Prostate gland (tissue), 2 donors: ENCODE measurements around the gene PRR15L. TPM values are rescaled to one million over a fixed set of nuclear protein-coding genes. Genes with fewer than 3 reads are reported as not detected.

Experiments used
- DNase-seq: peaks from one replicate; pipeline ENCODE4 v3.0.0-alpha.2; 2019; ENCODE audit warnings: low spot score
- H3K27ac ChIP-seq, 2 donors: fragments of 200-600 bp; sonication (generic); 2 replicates each; pipeline ENCODE4 v1.5.1; 2017 to 2019
- H3K27me3 ChIP-seq: fragments of 200-600 bp; sonication (generic); replicated peaks from 2 replicates; pipeline ENCODE4 v1.5.1; 2019; ENCODE audit not compliant: insufficient read depth
- H3K36me3 ChIP-seq, 2 donors: fragments of 200-600 bp; sonication (generic); 1 replicate in 1 of 2; 2 replicates in 1 of 2; pipeline versions ENCODE4 v1.5.1 to v1.8.1; 2017 to 2019
- H3K4me1 ChIP-seq: fragments of 200-600 bp; sonication (generic); replicated peaks from 2 replicates; pipeline ENCODE4 v1.5.1; 2019
- H3K4me3 ChIP-seq, 2 donors: fragments of 200-600 bp; sonication (generic); 2 replicates each; pipeline ENCODE4 v1.5.1; 2017 to 2019
- H3K9me3 ChIP-seq: fragments of 200-600 bp; sonication (generic); 2 replicates; pipeline ENCODE4 v1.5.1; 2017
- CTCF ChIP-seq, 4 experiments: fragments of 200-600 bp in 2 of 4; fragments of 450-650 bp in 2 of 4; sonication (generic) in 2 of 4; IDR thresholded peaks; 1 replicate in 3 of 4; 2 replicates in 1 of 4; pipeline ENCODE4 v1.5.1; 2016 to 2019; ENCODE audit warnings: antibody characterized with exemption in 4 of 4, mild to moderate bottlenecking in 2 of 4, moderate library complexity in 2 of 4
- POLR2A ChIP-seq: fragments of 450-650 bp; IDR thresholded peaks from one replicate; pipeline ENCODE4 v1.6.1; 2016; ENCODE audit warnings: antibody characterized with exemption, mild to moderate bottlenecking
- POLR2AphosphoS5 ChIP-seq: sonication (generic); formaldehyde crosslinking; IDR thresholded peaks from one replicate; pipeline ENCODE4 v1.6.1; 2017; ENCODE audit warnings: antibody characterized with exemption
- WGBS: methylation state at CpG from one replicate; pipeline ENCODE4 v1.1.5; 2018; 5-methylcytosine and 5-hydroxymethylcytosine counted together
- intact Hi-C: fragments of 100-400 bp; cut with DNase I; formaldehyde crosslinking; loops from one replicate; pipeline ENCODE4 v1.14.2; 2022
- total RNA-seq, 2 donors: library from RNA; depleted of rRNA; stranded (reverse); fragments of >200 nt; gene quantifications; one replicate each; pipeline ENCODE4 v1.1.0, GENCODE V29; 2016

PRR15L gene
- total RNA-seq, 2 donors from 2014 or later, result 19.9 to 59.7 TPM

GRCh38 chr17:47950448-47950847 is 7.2 kb downstream of the PRR15L start:
- Histone ChIP-seq H3K4me3 (no peak overlapping the region), H3K36me3 (no peaks in the 10 kb centered on the region), H3K27me3 (no peaks in the 10 kb centered on the region), H3K27ac (peak overlapping the region; percentile 89 to 93), H3K9me3 (no peaks in the 10 kb centered on the region), H3K4me1 (peaks cover 16% of the 10 kb centered on the region)
- no peak for DNase-seq
- 57% methylated on average over 4 of the region's 4 CpGs for WGBS
- intact Hi-C loops, result loop anchor here (5.0 kb wide), 1 partner anchor 103 kb away; no protein-coding TSS in a partner anchor
- TF ChIP-seq POLR2AphosphoS5, result no peak
- no peak for TF ChIP-seq CTCF (IDR thresholded peaks at IDR 0.05)
- no peak for TF ChIP-seq POLR2A

GRCh38 chr17:47949946-47950345 is 7.7 kb downstream of the PRR15L start:
- Histone ChIP-seq H3K27me3 (no peaks in the 10 kb centered on the region), H3K9me3 (no peaks in the 10 kb centered on the region), H3K27ac (peak overlapping the region; percentile 89 to 93), H3K4me3 (peak overlapping the region; percentile 13 to 29), H3K4me1 (peaks cover 16% of the 10 kb centered on the region), H3K36me3 (no peaks in the 10 kb centered on the region)
- intact Hi-C loops, result loop anchor here (2.0 to 5.0 kb wide), 3 partner anchors 21 to 103 kb away; partner anchors contain the start of gene CDK5RAP3
- TF ChIP-seq POLR2AphosphoS5 (no peak), POLR2A (no peak), CTCF (IDR thresholded peaks at IDR 0.05) (no peak)
- WGBS, result 57% methylated on average over 3 of the region's 3 CpGs
- DNase-seq, result no peak

- no peaks in the 10 kb centered on the region for H3K9me3 ChIP-seq
- peaks cover 16% of the 10 kb centered on the region for H3K4me1 ChIP-seq
- peak overlapping the region; percentile 89 to 93 for H3K27ac ChIP-seq
- intact Hi-C loops, result loop anchor here (2.0 to 5.0 kb wide), 2 partner anchors 22 to 42 kb away; partner anchors contain the start of gene CDK5RAP3
- H3K4me3 ChIP-seq, result peak overlapping the region; percentile 13 to 29
- peak; percentile 80 to 97 (median 94) for TF ChIP-seq CTCF (IDR thresholded peaks at IDR 0.05)
- peak; percentile 78 for TF ChIP-seq POLR2AphosphoS5
- TF ChIP-seq POLR2A, result no peak
- no peaks in the 10 kb centered on the region for H3K36me3 ChIP-seq
- peak; percentile 89 for DNase-seq
- 3% methylated on average over 22 of the region's 22 CpGs for WGBS
- H3K27me3 ChIP-seq, result no peaks in the 10 kb centered on the region
These were observed 8.4 kb downstream of the PRR15L start for GRCh38 chr17:47949197-47949759.

GRCh38 chr17:47948706-47949196 is 8.9 kb downstream of the PRR15L start:
- no peaks in the 10 kb centered on the region for H3K36me3 ChIP-seq
- no peaks in the 10 kb centered on the region for H3K27me3 ChIP-seq
- intact Hi-C loops, result loop anchor here (2.0 to 5.0 kb wide), 2 partner anchors 22 to 41 kb away; partner anchors contain the start of gene CDK5RAP3
- no peaks in the 10 kb centered on the region for H3K9me3 ChIP-seq
- peaks cover 16% of the 10 kb centered on the region for H3K4me1 ChIP-seq
- 15% methylated on average over 5 of the region's 5 CpGs for WGBS
- peak overlapping the region; percentile 89 to 93 for H3K27ac ChIP-seq
- peak overlapping the region; percentile 13 to 29 for H3K4me3 ChIP-seq
- TF ChIP-seq CTCF (IDR thresholded peaks at IDR 0.05) (no peak), POLR2AphosphoS5 (peak; percentile 79)
- DNase-seq, result peak; percentile 87
